ENCODE data around the gene SESN2.

The SESN2 gene
- 13.8 to 20.1 reads per million in 2 donors for total RNA-seq

GRCh38 chr1:28259252-28259933, at the start of gene SESN2:
Gene SESN2 (plus strand): TSS chr1:28259518. CDS start chr1:28259848, 330 bp downstream.
- peak; percentile 94 for DNase-seq

GRCh38 chr1:28209700-28210099, 49.6 kb upstream of the SESN2 start:
- DNase-seq: no peak

DNA sequence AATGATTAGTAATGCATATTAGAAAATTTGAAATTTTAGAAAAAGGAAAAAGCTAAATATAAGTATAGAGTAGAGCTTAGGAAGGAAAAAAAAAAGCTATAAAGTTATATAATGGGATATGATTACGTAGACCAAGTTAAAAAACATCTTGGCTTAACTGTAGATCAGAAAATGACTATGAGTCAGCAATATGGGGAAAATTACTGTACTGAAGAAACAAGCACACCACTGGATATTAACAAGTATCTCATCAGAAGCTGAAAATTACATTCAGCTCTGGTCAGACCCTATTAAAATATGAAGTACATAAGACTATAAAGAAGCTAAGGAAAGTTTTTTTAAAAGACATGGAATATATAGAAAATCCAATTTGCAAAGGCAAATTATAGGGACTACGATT, 46.0 kb upstream of the SESN2 start:
- no peak for DNase-seq

GRCh38 chr1:28229089-28229488, 30.2 kb upstream of the SESN2 start:
- no peak for DNase-seq

- no peak for DNase-seq
Measured at GRCh38 chr1:28229996-28230395, 29.3 kb upstream of the SESN2 start.

DNA sequence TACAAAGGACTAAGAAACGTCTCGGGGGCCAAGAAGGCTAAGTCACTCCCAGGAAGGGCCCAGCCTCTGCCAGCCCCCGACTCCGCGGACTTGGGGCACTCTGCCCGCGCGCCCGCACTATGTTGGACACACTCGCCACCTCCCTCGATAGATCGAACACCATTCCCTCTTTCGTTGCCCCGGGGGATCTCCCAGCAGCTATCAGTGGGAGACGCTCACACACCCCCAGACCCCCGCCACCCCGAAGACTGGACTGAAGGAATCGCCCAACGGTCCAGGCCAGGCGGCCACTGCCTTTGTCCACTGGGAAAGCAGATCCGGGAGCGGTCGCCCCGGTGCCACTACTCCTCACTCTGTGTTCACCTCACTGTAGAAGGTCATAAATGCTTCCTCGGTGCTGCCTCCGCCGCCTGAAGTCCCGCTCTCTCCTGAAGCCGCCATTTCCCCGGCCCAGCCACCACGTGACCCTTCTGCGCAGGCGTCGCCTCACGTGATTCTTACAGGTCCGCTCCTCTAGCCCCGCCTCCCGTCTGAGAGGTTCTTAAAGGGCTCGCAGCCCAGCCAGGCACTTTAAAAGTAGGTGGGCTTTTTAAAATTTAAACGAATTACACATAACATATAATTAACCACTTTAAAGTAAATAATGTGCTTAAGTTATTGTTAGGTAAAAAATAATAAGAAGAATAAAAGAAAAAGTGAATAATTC, 26.6 kb upstream of the SESN2 start, which contains the start of gene DNAJC8:
Gene DNAJC8, minus strand, starts transcription at position 472 of the 706 bp plus-strand sequence. Its CDS starts 31 bp downstream, at position 441.
- DNase-seq: peak; percentile 83

- DNase-seq: no peak
Measured at GRCh38 chr1:28233264-28233606, 26.1 kb upstream of the SESN2 start.

DNA sequence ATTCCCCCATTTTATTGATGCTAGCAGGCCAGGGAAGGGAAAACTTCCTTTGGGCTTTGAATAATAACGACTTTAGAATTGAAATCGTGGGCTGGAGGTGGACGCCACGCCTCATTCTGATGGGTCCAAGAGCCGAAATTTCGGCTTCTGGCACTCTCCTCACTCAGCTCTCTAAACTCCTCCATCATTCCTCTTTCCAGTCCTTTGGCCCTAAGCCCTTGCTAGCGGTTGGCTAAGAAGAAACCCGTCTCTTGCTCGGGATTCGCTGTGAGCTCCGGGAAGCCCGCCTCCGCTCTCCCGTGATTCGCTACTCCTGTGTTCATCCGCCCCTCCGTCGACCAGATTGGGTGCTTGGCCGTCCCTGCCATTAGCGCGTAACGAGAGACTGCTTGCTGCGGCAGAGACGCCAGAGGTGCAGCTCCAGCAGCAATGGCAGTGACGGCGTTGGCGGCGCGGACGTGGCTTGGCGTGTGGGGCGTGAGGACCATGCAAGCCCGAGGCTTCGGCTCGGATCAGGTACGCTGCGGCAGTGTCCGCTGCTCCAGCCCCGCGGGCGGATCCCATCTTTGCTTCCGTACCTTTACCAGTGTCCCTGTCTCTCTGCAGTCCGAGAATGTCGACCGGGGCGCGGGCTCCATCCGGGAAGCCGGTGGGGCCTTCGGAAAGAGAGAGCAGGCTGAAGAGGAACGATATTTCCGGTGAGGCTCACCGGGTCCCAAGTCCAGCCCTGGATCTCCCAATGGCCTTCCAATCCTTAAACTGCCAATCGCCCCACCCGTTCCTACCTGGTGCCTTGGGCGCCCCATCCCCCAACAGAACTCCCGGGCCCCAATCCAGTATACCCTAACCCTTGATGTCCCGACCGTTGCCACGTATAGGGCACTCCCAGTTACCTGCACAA, 23.3 kb upstream of the SESN2 start, which contains the start of gene ATP5IF1:
Gene ATP5IF1, plus strand, starts transcription at position 370 of the 901 bp plus-strand sequence. Its CDS starts 60 bp downstream, at position 430.
- peak; percentile 75 for DNase-seq

DNA sequence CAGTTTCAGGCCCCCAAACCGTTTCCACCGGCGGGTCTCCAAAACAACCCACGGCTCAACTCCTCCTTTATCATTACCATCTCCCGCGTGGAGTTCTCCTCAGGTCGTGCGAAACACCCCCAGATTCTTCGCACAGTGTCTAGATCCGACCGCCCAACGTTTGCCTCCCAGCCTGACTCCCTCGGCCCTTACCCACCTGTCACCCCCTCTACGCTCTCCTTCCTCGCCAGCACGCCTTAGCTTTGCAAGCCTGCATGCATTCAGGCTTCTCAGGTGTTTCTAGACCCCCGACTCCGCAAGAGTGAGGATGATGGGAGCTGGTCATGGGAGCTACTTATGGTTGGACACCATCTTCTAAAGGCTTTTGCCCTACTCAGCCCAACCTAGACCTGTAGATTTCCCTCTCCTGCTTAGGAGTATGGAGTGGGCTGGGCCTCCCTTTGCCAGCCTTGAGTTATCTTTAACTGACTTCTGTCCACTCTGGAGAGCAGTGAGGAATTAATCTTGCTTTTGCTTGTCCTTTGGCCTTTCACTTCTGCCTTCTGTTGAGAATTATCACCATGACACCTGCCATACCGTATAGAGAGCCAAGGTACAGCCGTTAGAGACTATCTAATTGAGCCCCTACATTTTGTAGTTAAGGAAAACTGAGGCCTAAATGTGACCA, 22.5 kb upstream of the SESN2 start:
- no peak for DNase-seq

- no peak for DNase-seq
Measured at GRCh38 chr1:28239004-28239403, 20.3 kb upstream of the SESN2 start.

DNA sequence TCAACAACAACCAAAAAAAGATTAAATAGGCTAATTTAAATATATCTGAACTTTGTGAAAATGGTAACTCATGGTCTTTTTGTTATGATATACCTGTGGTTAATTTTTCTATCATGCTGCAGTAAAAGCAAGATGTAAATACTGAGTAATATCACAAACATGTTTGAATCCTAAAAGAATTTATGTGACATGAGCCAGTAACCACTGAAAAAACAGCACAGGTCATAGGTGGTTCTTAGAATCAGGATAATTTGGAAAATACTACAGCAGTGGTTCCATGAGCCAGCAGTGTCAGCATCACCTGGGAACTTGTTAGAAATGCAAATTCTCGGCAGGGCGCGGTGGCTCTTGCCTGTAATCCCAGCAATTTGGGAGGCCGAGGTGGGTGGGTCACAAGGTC, 19.3 kb upstream of the SESN2 start:
- no peak for DNase-seq

DNA sequence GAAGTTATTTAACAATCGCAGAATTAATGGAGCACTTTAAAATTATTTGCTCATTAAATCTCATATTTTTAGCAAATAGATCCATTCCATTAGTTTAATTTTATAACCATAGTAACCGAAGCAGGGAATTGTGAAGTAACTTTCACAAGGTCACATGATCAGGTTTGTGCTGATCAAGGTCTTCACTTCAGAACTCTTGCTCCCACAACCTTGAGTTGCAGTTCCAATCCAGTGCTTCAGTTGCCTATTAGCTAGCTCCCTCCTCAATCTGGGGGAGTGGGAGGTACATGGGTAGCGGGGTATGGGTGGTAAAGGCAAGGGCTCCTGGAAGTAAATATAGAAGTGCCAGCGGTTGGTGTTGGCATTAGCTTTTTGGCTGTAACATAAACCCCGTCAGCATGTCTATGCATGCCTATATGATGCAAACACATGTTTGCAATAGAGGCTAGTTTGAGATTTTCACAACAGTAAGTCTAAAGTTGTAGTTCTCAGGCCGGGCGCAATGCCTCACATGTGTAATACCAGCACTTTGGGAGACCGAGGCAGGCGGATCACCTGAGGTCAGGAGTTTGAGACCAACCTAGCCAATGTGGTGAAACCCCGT, 17.6 kb upstream of the SESN2 start:
- DNase-seq: no peak

DNA sequence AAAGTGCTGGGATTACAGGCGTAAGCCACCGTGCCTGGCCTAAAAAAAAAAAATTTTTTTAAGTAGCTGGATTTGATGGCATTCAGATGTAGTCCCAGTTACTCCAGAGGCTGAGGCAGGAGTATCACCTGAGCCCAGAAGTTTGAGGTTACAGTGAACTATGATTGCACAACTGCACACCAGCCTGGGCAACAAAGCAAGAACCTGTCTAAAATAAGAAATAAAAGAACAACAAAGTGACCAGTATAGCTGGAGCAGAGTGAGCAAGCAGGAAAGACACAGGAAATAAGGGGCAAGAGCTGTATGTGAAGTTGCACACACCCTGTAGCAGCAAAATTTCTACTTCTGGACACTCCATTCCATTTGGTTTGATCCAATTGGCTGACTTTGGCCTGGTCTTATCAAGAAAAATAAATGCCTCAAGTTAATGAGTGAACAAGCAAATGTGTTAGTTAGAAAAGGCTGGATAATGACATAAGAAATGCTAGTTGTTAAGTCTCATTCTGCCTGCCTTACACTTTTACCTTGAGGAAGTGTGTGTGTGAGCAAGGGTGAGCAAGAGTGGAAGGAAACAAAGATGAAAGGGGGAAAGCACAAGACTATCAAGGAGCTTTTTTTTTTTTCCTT, 15.5 kb upstream of the SESN2 start:
- DNase-seq: no peak

DNA sequence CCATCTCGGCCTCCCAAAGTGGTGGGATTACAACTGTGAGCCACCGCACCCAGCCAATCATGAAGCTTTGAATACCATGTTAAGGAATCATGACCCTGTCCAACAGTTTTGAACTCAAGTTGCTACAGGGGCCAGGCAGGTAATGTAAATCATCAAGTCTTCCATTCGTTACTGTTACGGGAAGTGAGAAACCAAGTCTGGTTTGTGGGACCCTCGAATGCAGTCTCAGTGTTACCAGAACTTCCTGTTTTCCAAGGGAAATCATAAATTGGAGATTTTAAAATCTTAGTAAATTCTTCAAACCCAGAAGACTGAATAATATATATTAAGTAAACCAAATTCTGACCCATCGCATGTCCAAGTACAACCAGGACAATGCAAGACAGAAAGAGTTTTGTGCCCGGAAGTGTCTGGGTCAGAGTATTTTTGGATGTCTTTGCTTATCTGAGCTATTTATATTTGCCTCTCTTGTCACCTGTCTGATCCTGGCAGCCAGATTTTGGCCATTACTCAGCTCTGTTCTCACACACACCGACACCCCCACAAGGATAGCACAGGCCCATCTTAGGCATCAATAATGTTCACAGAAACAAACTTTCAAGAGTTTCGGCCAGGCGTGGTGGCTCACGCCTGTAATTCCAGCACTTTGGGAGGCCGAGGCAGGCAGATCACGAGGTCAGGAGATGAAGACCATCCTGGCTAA, 14.6 kb upstream of the SESN2 start:
- no peak for DNase-seq

- DNase-seq: no peak
Measured at GRCh38 chr1:28246427-28246832, 12.9 kb upstream of the SESN2 start.

- no peak for DNase-seq
Measured at GRCh38 chr1:28247612-28248272, 11.6 kb upstream of the SESN2 start.

DNA sequence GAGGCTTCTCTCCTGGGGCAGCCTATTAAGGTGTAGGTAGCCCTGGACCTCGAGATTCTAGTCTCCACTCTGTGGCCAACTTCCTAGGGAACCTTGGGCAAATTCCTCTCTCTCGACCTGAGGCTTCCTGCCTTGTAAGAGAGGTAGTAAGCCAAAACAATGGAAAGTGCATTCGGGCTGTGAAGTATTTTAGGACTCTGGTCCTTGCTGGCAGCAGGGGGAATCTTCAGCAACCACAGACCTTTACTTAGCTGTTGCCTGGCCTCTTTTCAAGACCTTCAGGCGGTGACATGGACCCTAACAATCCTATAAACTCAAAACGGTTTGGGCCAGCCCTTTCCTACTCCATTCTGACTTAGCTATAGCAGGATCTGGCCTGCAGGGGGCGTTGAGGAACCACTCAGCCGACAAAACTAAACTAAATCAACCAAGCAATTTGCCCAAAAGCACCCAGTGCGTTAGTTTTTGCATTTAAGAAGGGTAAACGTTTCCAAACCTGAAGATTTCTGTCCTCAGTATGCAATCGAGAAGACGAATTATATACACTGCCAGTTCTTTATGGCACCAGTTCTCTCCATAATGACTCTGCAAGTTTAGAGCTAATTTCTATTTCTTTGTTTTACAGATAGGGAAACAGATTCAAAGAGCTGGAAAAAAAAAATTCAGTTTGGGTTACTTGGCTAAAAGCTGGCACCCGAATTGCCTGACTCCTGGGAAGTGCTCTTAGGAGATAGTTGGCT, 10.9 kb upstream of the SESN2 start:
- DNase-seq: no peak

GRCh38 chr1:28249013-28249865, 10.1 kb upstream of the SESN2 start:
- DNase-seq: no peak

- DNase-seq: no peak
Measured at GRCh38 chr1:28249866-28250295, 9.4 kb upstream of the SESN2 start.

Measured in activated gamma-delta T cell (primary cell).